ENCODE data around the gene SEC14L2.

The SEC14L2 gene

GRCh38 chr22:30381264-30381663 lies 15.6 kb upstream of the SEC14L2 start:
- Histone ChIP-seq H3K36me3 (ENCODE audit: insufficient read depth, low read length) (no peaks in the 10 kb centered on the region), H3K27ac (ENCODE audit: low read depth, low read length) (no peak overlapping the region), H3K9me3 (ENCODE audit: low read length) (no peaks in the 10 kb centered on the region)

DNA sequence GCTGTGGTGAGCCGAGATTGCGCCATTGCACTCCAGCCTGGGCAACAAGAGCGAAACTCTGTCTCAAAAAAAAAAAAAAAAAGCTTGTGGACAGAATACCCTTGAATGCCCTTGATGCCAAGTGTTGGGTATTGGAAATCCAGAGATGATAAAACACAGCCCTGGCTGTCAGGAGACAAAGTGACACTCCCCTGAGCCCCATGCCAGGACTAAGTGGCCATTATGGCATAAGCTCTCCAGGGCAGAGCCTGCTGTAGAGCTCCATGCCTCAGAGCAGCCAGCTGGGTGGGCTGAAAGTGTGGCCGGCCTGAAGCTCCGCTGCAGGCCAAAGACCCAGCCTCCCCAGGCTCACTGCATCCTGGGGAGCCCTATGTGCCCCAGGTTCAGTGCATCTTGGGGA lies 14.5 kb upstream of the SEC14L2 start:
- no peak overlapping the region for H3K9ac ChIP-seq (ENCODE audit: low read length)
- no peak overlapping the region for H3K4me3 ChIP-seq (ENCODE audit: low read depth in 1 of 2, low read length in 2 of 2)
- peaks cover 11% of the 10 kb centered on the region for H3K4me1 ChIP-seq (ENCODE audit: insufficient read depth, low read length)
- no peaks in the 10 kb centered on the region for H3K27me3 ChIP-seq (ENCODE audit: control insufficient read depth in 1 of 2, insufficient read depth in 2 of 2, low read length in 2 of 2)
- H3K36me3 ChIP-seq (ENCODE audit: insufficient read depth, low read length): no peaks in the 10 kb centered on the region
- H3K9me3 ChIP-seq (ENCODE audit: low read length): no peaks in the 10 kb centered on the region
- H3K27ac ChIP-seq (ENCODE audit: low read depth, low read length): no peak overlapping the region

More at GRCh38 chr22:30381264-30381663, 15.6 kb upstream of the SEC14L2 start:
- peaks cover 6% of the 10 kb centered on the region for H3K4me1 ChIP-seq (ENCODE audit: insufficient read depth, low read length)
- no peaks in the 10 kb centered on the region for H3K27me3 ChIP-seq (ENCODE audit: control insufficient read depth in 1 of 2, insufficient read depth in 2 of 2, low read length in 2 of 2)
- H3K9ac ChIP-seq (ENCODE audit: low read length): no peak overlapping the region
- H3K4me3 ChIP-seq (ENCODE audit: low read depth in 1 of 2, low read length in 2 of 2): no peak overlapping the region

GRCh38 chr22:30383061-30383460 lies 13.8 kb upstream of the SEC14L2 start:
- Histone ChIP-seq H3K9ac (ENCODE audit: low read length) (no peak overlapping the region), H3K27me3 (ENCODE audit: control insufficient read depth in 1 of 2, insufficient read depth in 2 of 2, low read length in 2 of 2) (no peaks in the 10 kb centered on the region), H3K27ac (ENCODE audit: low read depth, low read length) (no peak overlapping the region), H3K4me3 (ENCODE audit: low read depth in 1 of 2, low read length in 2 of 2) (no peak overlapping the region), H3K4me1 (ENCODE audit: insufficient read depth, low read length) (peaks cover 11% of the 10 kb centered on the region), H3K9me3 (ENCODE audit: low read length) (no peaks in the 10 kb centered on the region), H3K36me3 (ENCODE audit: insufficient read depth, low read length) (no peaks in the 10 kb centered on the region)

- Histone ChIP-seq H3K27ac (ENCODE audit: low read depth, low read length) (no peak overlapping the region), H3K27me3 (ENCODE audit: control insufficient read depth in 1 of 2, insufficient read depth in 2 of 2, low read length in 2 of 2) (no peaks in the 10 kb centered on the region), H3K4me3 (ENCODE audit: low read depth in 1 of 2, low read length in 2 of 2) (no peak overlapping the region), H3K36me3 (ENCODE audit: insufficient read depth, low read length) (no peaks in the 10 kb centered on the region), H3K4me1 (ENCODE audit: insufficient read depth, low read length) (peaks cover 11% of the 10 kb centered on the region), H3K9me3 (ENCODE audit: low read length) (no peaks in the 10 kb centered on the region), H3K9ac (ENCODE audit: low read length) (no peak overlapping the region)
Observed at GRCh38 chr22:30385942-30386341, 10.9 kb upstream of the SEC14L2 start.

- Histone ChIP-seq H3K4me3 (ENCODE audit: low read depth in 1 of 2, low read length in 2 of 2) (peak overlapping the region; percentile 44 to 65), H3K4me1 (ENCODE audit: insufficient read depth, low read length) (peaks cover 11% of the 10 kb centered on the region), H3K36me3 (ENCODE audit: insufficient read depth, low read length) (no peaks in the 10 kb centered on the region), H3K9me3 (ENCODE audit: low read length) (no peaks in the 10 kb centered on the region), H3K27me3 (ENCODE audit: control insufficient read depth in 1 of 2, insufficient read depth in 2 of 2, low read length in 2 of 2) (no peaks in the 10 kb centered on the region), H3K27ac (ENCODE audit: low read depth, low read length) (peak overlapping the region; percentile 39), H3K9ac (ENCODE audit: low read length) (no peak overlapping the region)
Observed at GRCh38 chr22:30386608-30386959, 10.2 kb upstream of the SEC14L2 start.

GRCh38 chr22:30386960-30387827 lies 9.6 kb upstream of the SEC14L2 start, which contains the start of gene RNF215:
Gene RNF215, minus strand, starts transcription at chr22:30387411. Its CDS starts 98 bp downstream, at chr22:30387313.
- no peak within 1 kb of the TSS for H3K9ac ChIP-seq (ENCODE audit: low read length)
- H3K27ac ChIP-seq (ENCODE audit: low read depth, low read length): peak within 1 kb of the TSS; percentile 39
- no peaks in the 10 kb centered on the region for H3K27me3 ChIP-seq (ENCODE audit: control insufficient read depth in 1 of 2, insufficient read depth in 2 of 2, low read length in 2 of 2)
- peak within 1 kb of the TSS; percentile 44 to 65 for H3K4me3 ChIP-seq (ENCODE audit: low read depth in 1 of 2, low read length in 2 of 2)
- peaks cover 11% of the 10 kb centered on the region for H3K4me1 ChIP-seq (ENCODE audit: insufficient read depth, low read length)
- H3K36me3 ChIP-seq (ENCODE audit: insufficient read depth, low read length): no peaks in the 10 kb centered on the region
- H3K9me3 ChIP-seq (ENCODE audit: low read length): no peaks in the 10 kb centered on the region

- no peaks in the 10 kb centered on the region for H3K9me3 ChIP-seq (ENCODE audit: low read length)
- no peaks in the 10 kb centered on the region for H3K36me3 ChIP-seq (ENCODE audit: insufficient read depth, low read length)
- H3K27ac ChIP-seq (ENCODE audit: low read depth, low read length): no peak overlapping the region
- H3K4me3 ChIP-seq (ENCODE audit: low read depth in 1 of 2, low read length in 2 of 2): no peak overlapping the region
- peaks cover 0 to 6% of the 10 kb centered on the region in 2 donors for H3K27me3 ChIP-seq (ENCODE audit: control insufficient read depth in 1 of 2, insufficient read depth in 2 of 2, low read length in 2 of 2)
- H3K4me1 ChIP-seq (ENCODE audit: insufficient read depth, low read length): peaks cover 7% of the 10 kb centered on the region
- H3K9ac ChIP-seq (ENCODE audit: low read length): no peak overlapping the region
Observed at GRCh38 chr22:30390974-30391691, 5.7 kb upstream of the SEC14L2 start.

DNA sequence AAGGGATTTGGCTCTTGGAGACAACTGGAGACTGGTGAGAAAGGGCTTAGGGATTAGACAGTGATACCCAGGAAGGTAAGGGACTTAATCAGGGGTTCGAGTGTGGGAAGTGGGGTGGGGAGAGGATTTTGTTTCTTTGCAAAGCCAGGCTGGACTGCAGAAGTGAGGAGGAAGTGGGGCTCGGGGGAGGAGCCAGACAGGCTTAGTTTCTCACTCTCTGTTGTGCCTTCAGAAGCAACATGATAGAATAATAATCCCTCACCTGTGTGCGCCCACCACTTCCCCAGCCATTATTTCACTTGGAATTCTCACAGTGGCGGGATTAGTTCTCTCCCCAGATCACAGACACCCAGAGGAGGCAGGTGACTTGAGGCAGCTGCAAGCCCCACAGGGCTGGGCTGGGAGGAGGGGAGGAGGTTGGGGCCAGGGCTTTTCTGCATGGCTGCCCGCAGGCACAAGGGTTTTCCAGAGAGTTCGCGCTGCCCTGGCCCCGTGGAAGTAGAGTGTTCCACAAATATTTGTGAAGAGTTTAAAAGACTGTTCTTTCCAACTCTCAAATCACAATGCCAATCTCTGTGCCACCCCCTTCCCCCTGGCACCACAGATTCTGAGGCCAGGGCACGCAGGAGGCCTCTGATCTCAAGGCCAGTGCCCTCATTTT lies 4.0 kb upstream of the SEC14L2 start:
- no peak overlapping the region for H3K9ac ChIP-seq (ENCODE audit: low read length)

DNA sequence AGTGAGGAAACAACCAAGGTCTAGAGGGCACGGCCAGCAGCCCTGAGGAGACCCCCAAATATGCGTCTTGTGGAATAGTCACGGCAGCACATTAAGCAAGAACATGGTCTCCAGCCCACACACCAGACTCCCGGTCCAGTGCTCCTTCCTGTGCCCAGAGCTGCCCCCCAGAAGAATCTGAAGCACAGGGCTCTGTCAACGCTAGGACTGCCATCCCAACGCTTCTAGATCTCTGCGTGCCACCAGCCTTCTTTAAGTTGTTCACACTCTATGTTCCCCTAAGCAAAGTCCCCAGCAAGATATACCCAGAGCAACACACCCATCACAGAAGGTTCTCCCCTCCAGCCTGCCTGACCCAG lies 3.5 kb upstream of the SEC14L2 start:
- Histone ChIP-seq H3K36me3 (ENCODE audit: insufficient read depth, low read length) (no peaks in the 10 kb centered on the region), H3K4me1 (ENCODE audit: insufficient read depth, low read length) (peaks cover 13% of the 10 kb centered on the region), H3K9me3 (ENCODE audit: low read length) (no peaks in the 10 kb centered on the region), H3K9ac (ENCODE audit: low read length) (no peak overlapping the region), H3K27ac (ENCODE audit: low read depth, low read length) (no peak overlapping the region), H3K4me3 (ENCODE audit: low read depth in 1 of 2, low read length in 2 of 2) (no peak overlapping the region), H3K27me3 (ENCODE audit: control insufficient read depth in 1 of 2, insufficient read depth in 2 of 2, low read length in 2 of 2) (peaks cover 0 to 11% of the 10 kb centered on the region in 2 donors)

More for the DNA sequence above, 4.0 kb upstream of the SEC14L2 start:
- Histone ChIP-seq H3K4me1 (ENCODE audit: insufficient read depth, low read length) (peaks cover 8% of the 10 kb centered on the region), H3K27ac (ENCODE audit: low read depth, low read length) (no peak overlapping the region), H3K4me3 (ENCODE audit: low read depth in 1 of 2, low read length in 2 of 2) (no peak overlapping the region), H3K27me3 (ENCODE audit: control insufficient read depth in 1 of 2, insufficient read depth in 2 of 2, low read length in 2 of 2) (peaks cover 0 to 11% of the 10 kb centered on the region in 2 donors), H3K9me3 (ENCODE audit: low read length) (no peaks in the 10 kb centered on the region), H3K36me3 (ENCODE audit: insufficient read depth, low read length) (no peaks in the 10 kb centered on the region)

GRCh38 chr22:30393885-30394284 lies 2.9 kb upstream of the SEC14L2 start:
- peaks cover 0 to 11% of the 10 kb centered on the region in 2 donors for H3K27me3 ChIP-seq (ENCODE audit: control insufficient read depth in 1 of 2, insufficient read depth in 2 of 2, low read length in 2 of 2)
- no peak overlapping the region for H3K4me3 ChIP-seq (ENCODE audit: low read depth in 1 of 2, low read length in 2 of 2)
- H3K9me3 ChIP-seq (ENCODE audit: low read length): no peaks in the 10 kb centered on the region
- no peak overlapping the region for H3K27ac ChIP-seq (ENCODE audit: low read depth, low read length)
- no peaks in the 10 kb centered on the region for H3K36me3 ChIP-seq (ENCODE audit: insufficient read depth, low read length)
- H3K9ac ChIP-seq (ENCODE audit: low read length): no peak overlapping the region
- H3K4me1 ChIP-seq (ENCODE audit: insufficient read depth, low read length): peaks cover 15% of the 10 kb centered on the region

All from muscle layer of colon (tissue), 2 donors.